ENCODE data around the gene HOXA5.

Gene HOXA5

GRCh38 chr7:27130540-27131389 lies 12.7 kb downstream of the HOXA5 start, which contains the start of gene HOXA4:
Gene HOXA4, minus strand, starts transcription at chr7:27130757. Its CDS starts 24 bp downstream, at chr7:27130733.
- Mint-ChIP-seq H3K4me3 (peak within 1 kb of the TSS; percentile 37), H3K9me3 (ENCODE audit: low read depth) (no peaks in the 10 kb centered on the region), H3K4me1 (ENCODE audit: low read depth) (peaks cover 17% of the 10 kb centered on the region), H3K27me3 (peaks cover 28% of the 10 kb centered on the region), H3K36me3 (no peaks in the 10 kb centered on the region), H3K27ac (peak within 1 kb of the TSS; percentile 18)

GRCh38 chr7:27129729-27130539 lies 13.5 kb downstream of the HOXA5 start:
- no peak overlapping the region for H3K27ac Mint-ChIP-seq
- H3K4me1 Mint-ChIP-seq (ENCODE audit: low read depth), result peaks cover 12% of the 10 kb centered on the region
- no peaks in the 10 kb centered on the region for H3K36me3 Mint-ChIP-seq
- no peaks in the 10 kb centered on the region for H3K9me3 Mint-ChIP-seq (ENCODE audit: low read depth)
- H3K27me3 Mint-ChIP-seq, result peaks cover 25% of the 10 kb centered on the region
- peak overlapping the region; percentile 11 for H3K4me3 Mint-ChIP-seq

- H3K36me3 Mint-ChIP-seq, result no peaks in the 10 kb centered on the region
- no peak overlapping the region for H3K27ac Mint-ChIP-seq
- no peaks in the 10 kb centered on the region for H3K9me3 Mint-ChIP-seq (ENCODE audit: low read depth)
- H3K4me1 Mint-ChIP-seq (ENCODE audit: low read depth), result peaks cover 3% of the 10 kb centered on the region
- peak overlapping the region; percentile 11 for H3K4me3 Mint-ChIP-seq
- peaks cover 22% of the 10 kb centered on the region for H3K27me3 Mint-ChIP-seq
Measured at GRCh38 chr7:27128776-27129728, 14.4 kb downstream of the HOXA5 start.

GRCh38 chr7:27128034-27128433 lies 15.4 kb downstream of the HOXA5 start:
- H3K27me3 Mint-ChIP-seq, result peaks cover 15% of the 10 kb centered on the region
- no peak overlapping the region for H3K4me3 Mint-ChIP-seq
- H3K27ac Mint-ChIP-seq, result no peak overlapping the region
- no peaks in the 10 kb centered on the region for H3K36me3 Mint-ChIP-seq
- no peaks in the 10 kb centered on the region for H3K4me1 Mint-ChIP-seq (ENCODE audit: low read depth)
- H3K9me3 Mint-ChIP-seq (ENCODE audit: low read depth), result no peaks in the 10 kb centered on the region

GRCh38 chr7:27126596-27127327 lies 16.7 kb downstream of the HOXA5 start:
- peaks cover 15% of the 10 kb centered on the region for H3K27me3 Mint-ChIP-seq
- no peaks in the 10 kb centered on the region for H3K9me3 Mint-ChIP-seq (ENCODE audit: low read depth)
- H3K27ac Mint-ChIP-seq, result no peak overlapping the region
- H3K4me1 Mint-ChIP-seq (ENCODE audit: low read depth), result no peaks in the 10 kb centered on the region
- H3K36me3 Mint-ChIP-seq, result no peaks in the 10 kb centered on the region
- no peak overlapping the region for H3K4me3 Mint-ChIP-seq

- Mint-ChIP-seq H3K4me3 (no peak overlapping the region), H3K27me3 (peaks cover 15% of the 10 kb centered on the region), H3K36me3 (no peaks in the 10 kb centered on the region), H3K9me3 (ENCODE audit: low read depth) (no peaks in the 10 kb centered on the region), H3K27ac (no peak overlapping the region), H3K4me1 (ENCODE audit: low read depth) (no peaks in the 10 kb centered on the region)
Measured at GRCh38 chr7:27125986-27126394, 17.5 kb downstream of the HOXA5 start.

GRCh38 chr7:27124902-27125689 lies 18.4 kb downstream of the HOXA5 start:
- Mint-ChIP-seq H3K27me3 (peaks cover 15% of the 10 kb centered on the region), H3K4me1 (ENCODE audit: low read depth) (no peaks in the 10 kb centered on the region), H3K4me3 (no peak overlapping the region), H3K36me3 (no peaks in the 10 kb centered on the region), H3K27ac (no peak overlapping the region), H3K9me3 (ENCODE audit: low read depth) (no peaks in the 10 kb centered on the region)

GRCh38 chr7:27124096-27124901 lies 19.2 kb downstream of the HOXA5 start:
- Mint-ChIP-seq H3K36me3 (no peaks in the 10 kb centered on the region), H3K27ac (no peak overlapping the region), H3K27me3 (peaks cover 15% of the 10 kb centered on the region), H3K4me3 (no peak overlapping the region), H3K9me3 (ENCODE audit: low read depth) (no peaks in the 10 kb centered on the region), H3K4me1 (ENCODE audit: low read depth) (no peaks in the 10 kb centered on the region)

GRCh38 chr7:27123477-27124053 lies 19.9 kb downstream of the HOXA5 start:
- no peak overlapping the region for H3K4me3 Mint-ChIP-seq
- no peaks in the 10 kb centered on the region for H3K36me3 Mint-ChIP-seq
- H3K27ac Mint-ChIP-seq, result no peak overlapping the region
- H3K9me3 Mint-ChIP-seq (ENCODE audit: low read depth), result no peaks in the 10 kb centered on the region
- H3K27me3 Mint-ChIP-seq, result peaks cover 12% of the 10 kb centered on the region
- no peaks in the 10 kb centered on the region for H3K4me1 Mint-ChIP-seq (ENCODE audit: low read depth)

- H3K36me3 Mint-ChIP-seq, result no peaks in the 10 kb centered on the region
- no peaks in the 10 kb centered on the region for H3K4me1 Mint-ChIP-seq (ENCODE audit: low read depth)
- H3K27ac Mint-ChIP-seq, result no peak overlapping the region
- H3K27me3 Mint-ChIP-seq, result peaks cover 11% of the 10 kb centered on the region
- H3K9me3 Mint-ChIP-seq (ENCODE audit: low read depth), result no peaks in the 10 kb centered on the region
- H3K4me3 Mint-ChIP-seq, result no peak overlapping the region
Measured at GRCh38 chr7:27123007-27123476, 20.4 kb downstream of the HOXA5 start.

GRCh38 chr7:27122077-27122910 lies 21.2 kb downstream of the HOXA5 start:
- H3K9me3 Mint-ChIP-seq (ENCODE audit: low read depth), result no peaks in the 10 kb centered on the region
- no peaks in the 10 kb centered on the region for H3K36me3 Mint-ChIP-seq
- no peaks in the 10 kb centered on the region for H3K4me1 Mint-ChIP-seq (ENCODE audit: low read depth)
- H3K4me3 Mint-ChIP-seq, result no peak overlapping the region
- H3K27me3 Mint-ChIP-seq, result peaks cover 9% of the 10 kb centered on the region
- no peak overlapping the region for H3K27ac Mint-ChIP-seq

GRCh38 chr7:27121684-27122076 lies 21.8 kb downstream of the HOXA5 start:
- H3K27ac Mint-ChIP-seq, result no peak overlapping the region
- H3K4me1 Mint-ChIP-seq (ENCODE audit: low read depth), result no peaks in the 10 kb centered on the region
- no peak overlapping the region for H3K4me3 Mint-ChIP-seq
- peaks cover 6% of the 10 kb centered on the region for H3K27me3 Mint-ChIP-seq
- no peaks in the 10 kb centered on the region for H3K36me3 Mint-ChIP-seq
- H3K9me3 Mint-ChIP-seq (ENCODE audit: low read depth), result no peaks in the 10 kb centered on the region

Measured in activated naive CD8-positive, alpha-beta T cell (primary cell).